HepG2 (cell line): ENCODE results near the gene NDC80. TPM values are rescaled to one million over a fixed set of nuclear protein-coding genes. Genes with fewer than 3 reads are reported as not detected.

Source experiments
- ASH2L ChIP-seq: fragments of 300-600, 200-600 bp; sonication (generic); IDR thresholded peaks from 2 replicates; pipeline ENCODE4 v1.7.0; 2017; ENCODE audit warnings: low read depth, mild to moderate bottlenecking, moderate library complexity, mixed read lengths, low read length; ENCODE audit not compliant: insufficient read length
- ATF7-NPFF ChIP-seq: sonication (generic); formaldehyde crosslinking; IDR thresholded peaks from 2 replicates; pipeline ENCODE4 v1.8.1; 2023; ENCODE audit warnings: mild to moderate bottlenecking, low read depth, missing genetic modification reagents, moderate library complexity
- DPF2 ChIP-seq: sonication (generic); formaldehyde crosslinking; IDR thresholded peaks from 2 replicates; pipeline ENCODE4 v1.4.0; 2020; ENCODE audit warnings: mild to moderate bottlenecking, low read depth, missing genetic modification reagents, borderline replicate concordance
- GATAD1 ChIP-seq: IDR thresholded peaks from 2 replicates; pipeline ENCODE4 v1.6.1; 2016; ENCODE audit warnings: missing genetic modification reagents, missing compliant biosample characterization
- GPN1 ChIP-seq: sonication (generic); formaldehyde crosslinking; IDR thresholded peaks from 2 replicates; pipeline ENCODE4 v1.5.1; 2020; ENCODE audit warnings: missing genetic modification reagents, borderline replicate concordance
- KLF9 ChIP-seq: IDR thresholded peaks from 2 replicates; pipeline ENCODE4 v1.6.1; 2016; ENCODE audit warnings: low read depth
- PHF21A ChIP-seq: sonication (generic); formaldehyde crosslinking; IDR thresholded peaks from 2 replicates; pipeline ENCODE4 v1.5.0; 2020; ENCODE audit warnings: mild to moderate bottlenecking, missing genetic modification reagents
- ZNF782 ChIP-seq: sonication (generic); formaldehyde crosslinking; IDR thresholded peaks from 2 replicates; pipeline ENCODE4 v1.4.0; 2020; ENCODE audit warnings: missing genetic modification reagents, mild to moderate bottlenecking, borderline replicate concordance
- polyA plus RNA-seq, 8 experiments: library from polyadenylated mRNA; depleted of rRNA in 3 of 8; stranded (reverse) in 7 of 8; unstranded in 1 of 8; fragments of >200 nt; fragmentation: Illumina TruSeq in 4 of 8; extraction: Trizol in 4 of 8; gene quantifications; 2 replicates each; pipeline versions ENCODE4 v1.2.1 to v1.2.3, GENCODE V29; 2011 to 2016; ENCODE audit warnings: low read depth in 4 of 8, missing spikeins in 1 of 8, mixed read lengths in 1 of 8; ENCODE audit not compliant: insufficient read depth in 1 of 8
- total RNA-seq, 5 experiments: library from RNA; depleted of rRNA; stranded (reverse); fragments of >200 nt; fragmentation: Illumina TruSeq; extraction: Trizol; gene quantifications; 2 replicates each; pipeline ENCODE4 v1.2.3, GENCODE V29; 2016; ENCODE audit warnings: low read depth in 1 of 5
- TF ChIP-seq, protein P1 (sequence below): sonication (generic); formaldehyde crosslinking; conservative IDR thresholded peaks from 2 replicates; pipeline ENCODE4 v1.8.1; 2023; ENCODE audit warnings: missing genetic modification reagents
- TF ChIP-seq, protein P2 (sequence below): sonication (generic); formaldehyde crosslinking; IDR thresholded peaks from one replicate; pipeline ENCODE4 v1.5.1; 2020; ENCODE audit warnings: mild to moderate bottlenecking, missing genetic modification reagents; ENCODE audit errors: not compliant biosample characterization
- TF ChIP-seq, protein P3 (sequence below): IDR thresholded peaks from 2 replicates; pipeline ENCODE4 v1.6.1; 2016; ENCODE audit warnings: missing compliant biosample characterization, missing genetic modification reagents, borderline replicate concordance
- TF ChIP-seq, protein P4 (sequence below): sonication (generic); formaldehyde crosslinking; IDR thresholded peaks from 2 replicates; pipeline ENCODE4 v1.9.0; 2021; ENCODE audit warnings: missing genetic modification reagents, borderline replicate concordance

The NDC80 gene
- total and polyA plus RNA-seq, 2 of the 13 experiments (the other 11 are each of a cell fraction or from before 2014, with no cell fraction given), result 9.6 to 33.0 TPM

DNA sequence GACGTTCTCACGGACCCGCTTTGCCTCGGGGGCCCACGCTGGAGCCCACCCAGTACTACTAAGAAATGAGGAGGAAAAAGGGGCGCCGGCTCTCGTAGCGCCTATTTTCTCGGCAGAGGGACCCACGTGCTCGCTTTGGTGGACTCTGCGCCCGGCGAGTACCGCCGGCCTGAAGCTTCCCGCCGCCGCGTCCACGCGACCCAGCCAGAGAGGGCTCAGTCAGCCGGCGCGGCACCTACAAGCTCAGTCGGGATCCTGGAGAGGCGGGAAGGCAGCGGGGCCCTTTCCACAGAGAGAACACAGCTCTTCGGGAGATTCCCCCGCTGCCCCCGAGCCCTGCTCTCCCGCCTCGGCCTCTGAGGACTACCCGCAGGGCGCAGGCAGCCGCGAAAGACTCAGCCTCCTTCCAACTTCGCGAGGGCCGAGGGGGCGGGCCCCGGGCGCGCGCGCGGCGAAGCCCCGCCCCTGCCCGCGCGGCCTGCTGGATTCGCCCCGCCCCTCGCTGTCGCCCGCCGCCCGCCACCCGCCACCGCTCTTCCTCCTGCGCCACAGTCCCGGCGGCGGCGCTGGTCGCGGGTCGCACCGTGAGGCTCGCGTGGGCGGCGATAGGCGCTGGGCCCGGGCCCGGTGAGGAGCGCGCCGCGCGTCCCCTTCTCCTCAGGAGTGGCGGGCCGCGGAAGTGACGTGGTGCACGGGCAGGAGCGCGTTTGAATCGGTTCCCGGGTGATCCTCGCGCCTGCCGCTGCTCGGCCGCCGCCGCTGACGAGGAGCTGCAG, 84.0 kb downstream of the NDC80 start, which contains the start of gene SMCHD1 (continued):
- TF ChIP-seq, protein P1, sequence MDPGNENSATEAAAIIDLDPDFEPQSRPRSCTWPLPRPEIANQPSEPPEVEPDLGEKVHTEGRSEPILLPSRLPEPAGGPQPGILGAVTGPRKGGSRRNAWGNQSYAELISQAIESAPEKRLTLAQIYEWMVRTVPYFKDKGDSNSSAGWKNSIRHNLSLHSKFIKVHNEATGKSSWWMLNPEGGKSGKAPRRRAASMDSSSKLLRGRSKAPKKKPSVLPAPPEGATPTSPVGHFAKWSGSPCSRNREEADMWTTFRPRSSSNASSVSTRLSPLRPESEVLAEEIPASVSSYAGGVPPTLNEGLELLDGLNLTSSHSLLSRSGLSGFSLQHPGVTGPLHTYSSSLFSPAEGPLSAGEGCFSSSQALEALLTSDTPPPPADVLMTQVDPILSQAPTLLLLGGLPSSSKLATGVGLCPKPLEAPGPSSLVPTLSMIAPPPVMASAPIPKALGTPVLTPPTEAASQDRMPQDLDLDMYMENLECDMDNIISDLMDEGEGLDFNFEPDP (CRISPR knock-in tag), result 0 out of 2 replicates have a peak, but pooled peaks have one; percentile 86
- peak; percentile 68 for TF ChIP-seq ATF7-NPFF
- TF ChIP-seq GPN1, result 0 out of 2 replicates have a peak, but pooled peaks have one; percentile 42
- TF ChIP-seq, protein P2, sequence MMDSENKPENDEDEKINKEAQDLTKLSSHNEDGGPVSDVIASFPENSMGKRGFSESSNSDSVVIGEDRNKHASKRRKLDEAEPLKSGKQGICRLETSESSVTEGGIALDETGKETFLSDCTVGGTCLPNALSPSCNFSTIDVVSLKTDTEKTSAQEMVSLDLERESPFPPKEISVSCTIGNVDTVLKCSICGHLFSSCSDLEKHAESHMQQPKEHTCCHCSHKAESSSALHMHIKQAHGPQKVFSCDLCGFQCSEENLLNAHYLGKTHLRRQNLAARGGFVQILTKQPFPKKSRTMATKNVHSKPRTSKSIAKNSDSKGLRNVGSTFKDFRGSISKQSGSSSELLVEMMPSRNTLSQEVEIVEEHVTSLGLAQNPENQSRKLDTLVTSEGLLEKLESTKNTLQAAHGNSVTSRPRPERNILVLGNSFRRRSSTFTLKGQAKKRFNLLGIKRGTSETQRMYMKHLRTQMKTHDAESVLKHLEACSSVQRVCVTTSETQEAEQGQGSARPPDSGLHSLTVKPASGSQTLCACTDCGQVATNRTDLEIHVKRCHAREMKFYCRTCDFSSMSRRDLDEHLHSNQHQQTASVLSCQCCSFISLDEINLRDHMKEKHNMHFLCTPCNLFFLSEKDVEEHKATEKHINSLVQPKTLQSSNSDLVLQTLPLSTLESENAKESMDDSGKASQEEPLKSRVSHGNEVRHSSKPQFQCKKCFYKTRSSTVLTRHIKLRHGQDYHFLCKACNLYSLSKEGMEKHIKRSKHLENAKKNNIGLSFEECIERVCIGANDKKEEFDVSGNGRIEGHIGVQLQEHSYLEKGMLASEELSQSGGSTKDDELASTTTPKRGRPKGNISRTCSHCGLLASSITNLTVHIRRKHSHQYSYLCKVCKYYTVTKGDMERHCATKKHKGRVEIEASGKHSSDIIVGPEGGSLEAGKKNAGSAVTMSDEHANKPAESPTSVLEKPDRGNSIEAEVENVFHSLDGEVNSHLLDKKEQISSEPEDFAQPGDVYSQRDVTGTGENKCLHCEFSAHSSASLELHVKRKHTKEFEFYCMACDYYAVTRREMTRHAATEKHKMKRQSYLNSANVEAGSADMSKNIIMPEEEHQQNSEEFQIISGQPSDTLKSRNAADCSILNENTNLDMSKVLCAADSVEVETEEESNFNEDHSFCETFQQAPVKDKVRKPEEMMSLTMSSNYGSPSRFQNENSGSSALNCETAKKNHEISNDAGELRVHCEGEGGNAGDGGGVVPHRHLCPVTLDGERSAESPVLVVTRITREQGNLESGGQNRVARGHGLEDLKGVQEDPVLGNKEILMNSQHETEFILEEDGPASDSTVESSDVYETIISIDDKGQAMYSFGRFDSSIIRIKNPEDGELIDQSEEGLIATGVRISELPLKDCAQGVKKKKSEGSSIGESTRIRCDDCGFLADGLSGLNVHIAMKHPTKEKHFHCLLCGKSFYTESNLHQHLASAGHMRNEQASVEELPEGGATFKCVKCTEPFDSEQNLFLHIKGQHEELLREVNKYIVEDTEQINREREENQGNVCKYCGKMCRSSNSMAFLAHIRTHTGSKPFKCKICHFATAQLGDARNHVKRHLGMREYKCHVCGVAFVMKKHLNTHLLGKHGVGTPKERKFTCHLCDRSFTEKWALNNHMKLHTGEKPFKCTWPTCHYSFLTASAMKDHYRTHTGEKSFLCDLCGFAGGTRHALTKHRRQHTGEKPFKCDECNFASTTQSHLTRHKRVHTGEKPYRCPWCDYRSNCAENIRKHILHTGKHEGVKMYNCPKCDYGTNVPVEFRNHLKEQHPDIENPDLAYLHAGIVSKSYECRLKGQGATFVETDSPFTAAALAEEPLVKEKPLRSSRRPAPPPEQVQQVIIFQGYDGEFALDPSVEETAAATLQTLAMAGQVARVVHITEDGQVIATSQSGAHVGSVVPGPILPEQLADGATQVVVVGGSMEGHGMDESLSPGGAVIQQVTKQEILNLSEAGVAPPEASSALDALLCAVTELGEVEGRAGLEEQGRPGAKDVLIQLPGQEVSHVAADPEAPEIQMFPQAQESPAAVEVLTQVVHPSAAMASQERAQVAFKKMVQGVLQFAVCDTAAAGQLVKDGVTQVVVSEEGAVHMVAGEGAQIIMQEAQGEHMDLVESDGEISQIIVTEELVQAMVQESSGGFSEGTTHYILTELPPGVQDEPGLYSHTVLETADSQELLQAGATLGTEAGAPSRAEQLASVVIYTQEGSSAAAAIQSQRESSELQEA (CRISPR knock-in tag), result peak; percentile 59
- TF ChIP-seq, protein P3, sequence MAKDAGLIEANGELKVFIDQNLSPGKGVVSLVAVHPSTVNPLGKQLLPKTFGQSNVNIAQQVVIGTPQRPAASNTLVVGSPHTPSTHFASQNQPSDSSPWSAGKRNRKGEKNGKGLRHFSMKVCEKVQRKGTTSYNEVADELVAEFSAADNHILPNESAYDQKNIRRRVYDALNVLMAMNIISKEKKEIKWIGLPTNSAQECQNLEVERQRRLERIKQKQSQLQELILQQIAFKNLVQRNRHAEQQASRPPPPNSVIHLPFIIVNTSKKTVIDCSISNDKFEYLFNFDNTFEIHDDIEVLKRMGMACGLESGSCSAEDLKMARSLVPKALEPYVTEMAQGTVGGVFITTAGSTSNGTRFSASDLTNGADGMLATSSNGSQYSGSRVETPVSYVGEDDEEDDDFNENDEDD (CRISPR knock-in tag), result peak; percentile 88
- peak; percentile 82 for TF ChIP-seq ASH2L
- no peak for TF ChIP-seq PHF21A (CRISPR knock-in tag)
- no peak for TF ChIP-seq DPF2 (CRISPR knock-in tag)
- peak; percentile 55; the same call in 1 of the 2 replicates for TF ChIP-seq ZNF782 (CRISPR knock-in tag)
- TF ChIP-seq, protein P4, sequence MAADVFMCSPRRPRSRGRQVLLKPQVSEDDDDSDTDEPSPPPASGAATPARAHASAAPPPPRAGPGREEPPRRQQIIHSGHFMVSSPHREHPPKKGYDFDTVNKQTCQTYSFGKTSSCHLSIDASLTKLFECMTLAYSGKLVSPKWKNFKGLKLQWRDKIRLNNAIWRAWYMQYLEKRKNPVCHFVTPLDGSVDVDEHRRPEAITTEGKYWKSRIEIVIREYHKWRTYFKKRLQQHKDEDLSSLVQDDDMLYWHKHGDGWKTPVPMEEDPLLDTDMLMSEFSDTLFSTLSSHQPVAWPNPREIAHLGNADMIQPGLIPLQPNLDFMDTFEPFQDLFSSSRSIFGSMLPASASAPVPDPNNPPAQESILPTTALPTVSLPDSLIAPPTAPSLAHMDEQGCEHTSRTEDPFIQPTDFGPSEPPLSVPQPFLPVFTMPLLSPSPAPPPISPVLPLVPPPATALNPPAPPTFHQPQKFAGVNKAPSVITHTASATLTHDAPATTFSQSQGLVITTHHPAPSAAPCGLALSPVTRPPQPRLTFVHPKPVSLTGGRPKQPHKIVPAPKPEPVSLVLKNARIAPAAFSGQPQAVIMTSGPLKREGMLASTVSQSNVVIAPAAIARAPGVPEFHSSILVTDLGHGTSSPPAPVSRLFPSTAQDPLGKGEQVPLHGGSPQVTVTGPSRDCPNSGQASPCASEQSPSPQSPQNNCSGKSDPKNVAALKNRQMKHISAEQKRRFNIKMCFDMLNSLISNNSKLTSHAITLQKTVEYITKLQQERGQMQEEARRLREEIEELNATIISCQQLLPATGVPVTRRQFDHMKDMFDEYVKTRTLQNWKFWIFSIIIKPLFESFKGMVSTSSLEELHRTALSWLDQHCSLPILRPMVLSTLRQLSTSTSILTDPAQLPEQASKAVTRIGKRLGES (CRISPR knock-in tag), result no peak; the same call in 1 of the 2 replicates
- peak; percentile 79; the same call in 1 of the 2 replicates for TF ChIP-seq KLF9 (CRISPR knock-in tag)
- 0 out of 2 replicates have a peak, but pooled peaks have one; percentile 4 for TF ChIP-seq GATAD1 (CRISPR knock-in tag)
